Type B pancreatic cell (in vitro differentiated cells): ENCODE data around the gene BACH2. TPM values are rescaled to one million over a fixed set of nuclear protein-coding genes. Genes with fewer than 3 reads are reported as not detected.
A peak's percentile ranks its signal among the peaks of the same experiment; 100 is the strongest.

Source experiments
- DNase-seq: peaks from one replicate; pipeline ENCODE4 v3.0.0; 2021; ENCODE audit warnings: mixed read lengths; ENCODE audit not compliant: unreplicated experiment; ENCODE audit errors: extremely low spot score
- H3K27ac Mint-ChIP-seq: 2 replicates; pipeline ENCODE4 v1.8.0; 2021; ENCODE audit warnings: mild to moderate bottlenecking, mixed read lengths
- H3K27me3 Mint-ChIP-seq: 2 replicates; pipeline ENCODE4 v1.8.0; 2021; ENCODE audit warnings: mixed read lengths
- H3K36me3 Mint-ChIP-seq: 2 replicates; pipeline ENCODE4 v1.8.0; 2021; ENCODE audit warnings: mixed read lengths
- H3K4me1 Mint-ChIP-seq: one replicate; pipeline ENCODE4 v1.8.0; 2021; ENCODE audit warnings: mixed read lengths; ENCODE audit not compliant: unreplicated experiment
- H3K4me3 Mint-ChIP-seq: 2 replicates; pipeline ENCODE4 v1.8.0; 2021; ENCODE audit warnings: mild to moderate bottlenecking, mixed read lengths
- H3K9me3 Mint-ChIP-seq: 2 replicates; pipeline ENCODE4 v1.8.0; 2021; ENCODE audit warnings: mixed read lengths
- total RNA-seq: library from RNA; stranded (reverse); gene quantifications from 2 replicates; pipeline ENCODE4 v1.2.1, GENCODE V29; 2021; ENCODE audit warnings: low replicate concordance
- TF ChIP-seq, protein P1 (sequence below): fragments of 200-600 bp; sonication (generic); conservative IDR thresholded peaks from 2 replicates; pipeline ENCODE4 v1.5.0; 2021; ENCODE audit warnings: antibody characterized with exemption, mild to moderate bottlenecking

The BACH2 gene
- total RNA-seq, 1 donor from 2014 or later, result 33.5 TPM

DNA sequence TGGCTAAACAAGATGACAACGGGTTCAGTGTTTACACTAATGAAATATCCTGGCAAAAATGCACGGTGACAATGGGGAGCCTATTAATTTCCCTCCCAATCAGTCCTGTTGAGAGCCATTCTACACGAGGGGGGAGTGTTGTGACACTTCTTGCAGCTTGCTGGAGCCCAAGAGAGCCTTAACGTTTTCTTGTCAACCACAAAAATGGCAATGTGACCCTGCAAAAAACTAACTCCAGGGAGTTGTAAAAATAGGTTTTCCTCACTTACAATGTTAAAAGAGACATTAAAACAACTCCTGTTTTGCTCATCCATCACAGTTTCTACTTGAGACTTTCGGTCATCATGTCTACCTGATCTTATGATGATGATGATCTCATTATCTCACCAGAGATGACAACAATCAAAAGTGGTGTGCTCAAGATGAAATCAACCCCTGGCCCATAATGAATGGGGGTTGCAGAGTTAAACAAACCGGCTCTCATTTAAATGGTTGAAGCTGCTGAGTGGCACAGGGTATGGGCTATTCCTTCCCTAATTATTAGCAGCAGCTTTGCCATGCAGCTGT, 344.5 kb downstream of the BACH2 start:
- TF ChIP-seq, protein P1, sequence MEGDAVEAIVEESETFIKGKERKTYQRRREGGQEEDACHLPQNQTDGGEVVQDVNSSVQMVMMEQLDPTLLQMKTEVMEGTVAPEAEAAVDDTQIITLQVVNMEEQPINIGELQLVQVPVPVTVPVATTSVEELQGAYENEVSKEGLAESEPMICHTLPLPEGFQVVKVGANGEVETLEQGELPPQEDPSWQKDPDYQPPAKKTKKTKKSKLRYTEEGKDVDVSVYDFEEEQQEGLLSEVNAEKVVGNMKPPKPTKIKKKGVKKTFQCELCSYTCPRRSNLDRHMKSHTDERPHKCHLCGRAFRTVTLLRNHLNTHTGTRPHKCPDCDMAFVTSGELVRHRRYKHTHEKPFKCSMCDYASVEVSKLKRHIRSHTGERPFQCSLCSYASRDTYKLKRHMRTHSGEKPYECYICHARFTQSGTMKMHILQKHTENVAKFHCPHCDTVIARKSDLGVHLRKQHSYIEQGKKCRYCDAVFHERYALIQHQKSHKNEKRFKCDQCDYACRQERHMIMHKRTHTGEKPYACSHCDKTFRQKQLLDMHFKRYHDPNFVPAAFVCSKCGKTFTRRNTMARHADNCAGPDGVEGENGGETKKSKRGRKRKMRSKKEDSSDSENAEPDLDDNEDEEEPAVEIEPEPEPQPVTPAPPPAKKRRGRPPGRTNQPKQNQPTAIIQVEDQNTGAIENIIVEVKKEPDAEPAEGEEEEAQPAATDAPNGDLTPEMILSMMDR, result no peak
- Mint-ChIP-seq H3K4me3 (no peak overlapping the region), H3K36me3 (peaks cover 20% of the 10 kb centered on the region), H3K4me1 (peaks cover 23% of the 10 kb centered on the region), H3K27me3 (no peaks in the 10 kb centered on the region), H3K27ac (peak overlapping the region; percentile 63), H3K9me3 (no peaks in the 10 kb centered on the region)
- DNase-seq, result no peak

DNA sequence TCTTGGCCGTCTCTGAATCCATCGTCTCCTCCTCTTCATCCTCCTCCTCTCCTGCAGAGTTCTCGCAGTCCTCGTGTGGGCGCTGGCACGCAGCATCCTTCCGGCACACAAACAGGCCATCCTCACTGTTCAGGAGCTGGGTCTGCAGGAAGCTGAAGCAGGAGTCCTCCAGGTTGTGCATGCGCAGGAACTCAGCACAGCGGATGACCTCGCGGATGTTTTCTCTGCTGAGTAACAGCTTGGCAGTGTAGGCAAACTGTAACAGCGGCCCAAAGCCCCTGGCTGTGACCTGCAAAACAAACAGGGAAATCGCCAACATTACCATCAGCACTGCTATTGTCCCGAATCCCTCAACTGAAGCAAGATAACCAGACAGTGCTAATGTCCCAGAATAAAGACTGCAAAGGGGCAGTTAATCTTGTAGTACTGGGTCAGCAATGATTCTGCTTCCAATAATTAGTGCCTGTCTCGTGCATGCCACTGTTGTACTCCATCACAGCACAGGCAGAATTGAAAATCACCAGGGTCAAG, 345.0 kb downstream of the BACH2 start:
- TF ChIP-seq, protein P1, result no peak
- no peak for DNase-seq
- no peak overlapping the region for H3K4me3 Mint-ChIP-seq
- peaks cover 21% of the 10 kb centered on the region for H3K36me3 Mint-ChIP-seq
- peak overlapping the region; percentile 63 for H3K27ac Mint-ChIP-seq
- peaks cover 23% of the 10 kb centered on the region for H3K4me1 Mint-ChIP-seq
- H3K27me3 Mint-ChIP-seq, result no peaks in the 10 kb centered on the region
- no peaks in the 10 kb centered on the region for H3K9me3 Mint-ChIP-seq

DNA sequence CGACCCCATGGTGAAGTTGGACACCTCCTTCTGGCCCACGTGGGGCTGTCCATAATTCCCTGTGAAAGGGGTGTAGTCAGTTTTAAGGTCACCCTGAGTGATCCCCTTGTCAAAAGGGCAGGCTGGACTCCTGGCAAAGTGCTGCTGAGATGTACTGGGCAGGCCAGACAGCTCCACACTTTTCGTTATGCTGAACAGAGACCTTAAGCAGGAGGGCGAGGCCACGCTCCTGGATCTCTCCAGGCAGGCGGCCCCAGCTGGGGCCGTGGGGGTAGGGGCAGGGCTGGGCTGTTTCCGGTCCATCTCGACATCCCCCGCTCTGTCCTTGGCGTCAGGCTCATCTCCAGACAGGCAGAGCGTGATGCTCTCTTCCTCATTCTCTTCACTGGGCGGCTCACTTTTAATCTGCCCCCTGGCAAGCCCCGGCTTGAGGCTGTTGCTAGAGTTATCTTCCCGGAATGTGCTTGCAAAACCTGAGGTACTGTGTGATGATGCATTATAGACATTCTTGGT, 345.7 kb downstream of the BACH2 start:
- Mint-ChIP-seq H3K27me3 (no peaks in the 10 kb centered on the region), H3K9me3 (no peaks in the 10 kb centered on the region), H3K36me3 (peaks cover 21% of the 10 kb centered on the region), H3K4me1 (peaks cover 23% of the 10 kb centered on the region), H3K27ac (peak overlapping the region; percentile 63), H3K4me3 (no peak overlapping the region)
- TF ChIP-seq, protein P1, result no peak
- no peak for DNase-seq

DNA sequence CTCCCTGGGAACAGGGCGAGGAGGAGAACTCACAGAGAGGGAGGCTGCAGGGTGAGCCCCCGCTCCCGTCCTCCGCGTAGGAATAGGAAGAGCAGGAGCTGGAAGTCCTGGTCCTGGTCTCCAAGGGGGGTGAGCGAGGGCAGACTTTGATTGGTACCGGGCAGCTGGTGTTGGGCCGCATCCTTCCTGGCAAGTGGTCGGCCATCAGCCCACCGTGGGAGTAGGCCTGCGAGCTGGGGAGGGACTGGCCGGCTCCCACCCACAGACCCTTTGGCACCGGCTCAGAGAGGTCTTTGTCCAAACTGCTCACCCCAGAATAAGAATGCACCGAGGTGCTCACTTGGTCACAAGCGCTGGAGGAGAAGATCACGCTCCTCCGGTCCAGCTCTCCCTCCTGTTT, 346.2 kb downstream of the BACH2 start:
- H3K4me1 Mint-ChIP-seq, result peaks cover 23% of the 10 kb centered on the region

DNA sequence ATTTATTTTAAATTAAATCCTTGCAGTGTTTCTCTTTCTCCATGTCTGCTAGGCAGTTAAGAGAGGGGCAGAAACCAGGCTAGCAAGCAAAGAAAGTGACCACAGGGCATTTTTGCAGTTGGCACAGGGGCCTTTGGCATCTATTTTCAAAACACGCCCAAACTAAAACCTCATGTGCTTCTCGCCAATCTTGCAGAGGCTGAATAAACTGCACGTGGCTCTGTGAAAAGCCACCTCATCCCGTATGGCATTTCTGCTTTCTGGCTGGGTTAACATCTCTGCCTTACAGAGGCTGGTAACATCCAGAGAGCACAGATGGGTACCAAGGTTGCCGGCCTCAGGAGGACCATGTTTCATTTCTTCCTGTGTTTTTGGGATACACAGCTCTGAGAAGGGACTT, 347.8 kb downstream of the BACH2 start:
- Mint-ChIP-seq H3K27ac (no peak overlapping the region), H3K9me3 (peaks cover 4% of the 10 kb centered on the region), H3K4me3 (no peak overlapping the region), H3K36me3 (peaks cover 31% of the 10 kb centered on the region), H3K27me3 (peaks cover 2% of the 10 kb centered on the region), H3K4me1 (peaks cover 23% of the 10 kb centered on the region)
- no peak for DNase-seq
- TF ChIP-seq, protein P1, result no peak

More for the DNA sequence above, 346.2 kb downstream of the BACH2 start:
- TF ChIP-seq, protein P1, result no peak
- no peaks in the 10 kb centered on the region for H3K27me3 Mint-ChIP-seq
- no peak overlapping the region for H3K4me3 Mint-ChIP-seq
- H3K27ac Mint-ChIP-seq, result no peak overlapping the region
- no peak for DNase-seq
- H3K9me3 Mint-ChIP-seq, result no peaks in the 10 kb centered on the region
- H3K36me3 Mint-ChIP-seq, result peaks cover 26% of the 10 kb centered on the region
